Spleen (tissue), 11 donors: ENCODE results near the gene AMPH. TPM values are rescaled to one million over a fixed set of nuclear protein-coding genes. Genes with fewer than 3 reads are reported as not detected.

ENCODE experiments used
- DNase-seq: peaks from one replicate; pipeline ENCODE4 v3.0.0-alpha.2; 2020
- H3K27ac ChIP-seq, 8 donors: fragments of 200-600 bp; sonication (generic) in 7 of 8; 1 replicate in 4 of 8; 2 replicates in 4 of 8; pipeline versions ENCODE4 v1.5.0 to v1.8.0; 2016 to 2021; ENCODE audit warnings: inconsistent platforms in 4 of 8, mild to moderate bottlenecking in 4 of 8, moderate library complexity in 1 of 8
- H3K27me3 ChIP-seq, 7 donors: fragments of 200-600 bp; sonication (generic) in 6 of 7; replicated peaks in 1 of 7; 1 replicate in 4 of 7; 2 replicates in 3 of 7; pipeline versions ENCODE4 v1.5.0 to v1.8.0; 2016 to 2021; ENCODE audit warnings: inconsistent platforms in 3 of 7, mild to moderate bottlenecking in 1 of 7
- H3K36me3 ChIP-seq, 6 donors: fragments of 200-600 bp; sonication (generic) in 5 of 6; 1 replicate in 4 of 6; 2 replicates in 2 of 6; pipeline versions ENCODE4 v1.5.0 to v1.8.0; 2016 to 2021; ENCODE audit warnings: inconsistent platforms in 2 of 6
- H3K4me1 ChIP-seq, 6 donors: fragments of 200-600 bp; sonication (generic) in 5 of 6; 1 replicate in 3 of 6; 2 replicates in 3 of 6; pipeline versions ENCODE4 v1.5.0 to v1.8.0; 2016 to 2021; ENCODE audit warnings: inconsistent platforms in 3 of 6
- H3K4me3 ChIP-seq, 8 donors: fragments of 200-600 bp; sonication (generic) in 7 of 8; 1 replicate in 4 of 8; 2 replicates in 4 of 8; pipeline versions ENCODE4 v1.5.0 to v1.8.0; 2016 to 2021; ENCODE audit warnings: inconsistent platforms in 4 of 8, mild to moderate bottlenecking in 4 of 8, moderate library complexity in 2 of 8
- H3K9me3 ChIP-seq, 8 donors: fragments of 200-600 bp; sonication (generic) in 7 of 8; 1 replicate in 4 of 8; 2 replicates in 4 of 8; pipeline versions ENCODE4 v1.5.0 to v1.8.0; 2016 to 2021; ENCODE audit warnings: inconsistent platforms in 4 of 8
- POLR2A ChIP-seq, 3 donors: fragments of 450-650 bp; IDR thresholded peaks; one replicate each; pipeline ENCODE4 v1.5.1; 2017; ENCODE audit warnings: antibody characterized with exemption in 3 of 3, mild to moderate bottlenecking in 1 of 3
- POLR2AphosphoS5 ChIP-seq, 3 donors: sonication (generic); formaldehyde crosslinking; IDR thresholded peaks; one replicate each; pipeline ENCODE4 v1.5.1; 2017; ENCODE audit warnings: antibody characterized with exemption in 3 of 3
- WGBS, 5 donors: extraction: QIAGEN DNeasy Blood & Tissue Kit in 3 of 5; methylation state at CpG; one replicate each; pipeline versions ENCODE4 v1.1.5 to v1.1.7; 2013 to 2018; 5-methylcytosine and 5-hydroxymethylcytosine counted together
- intact Hi-C: fragments of 100-400 bp; cut with DNase I; formaldehyde crosslinking; loops from one replicate; pipeline ENCODE4 v1.15.0; 2023; ENCODE audit warnings: low total_unique reads
- polyA plus RNA-seq, 3 donors: library from polyadenylated mRNA; stranded (reverse); fragments of 200-250 nt; gene quantifications; one replicate each; pipeline ENCODE4 v1.2.1, GENCODE V29; 2013
- total RNA-seq, 7 donors: library from RNA; depleted of rRNA in 3 of 7; stranded (reverse); fragments of >200 nt in 3 of 7; fragmentation: NEBNext Ultra II Directional in 4 of 7; extraction: Animal tissue kit (Norgen Biotek cat#: 25700) in 4 of 7; gene quantifications; one replicate each; pipeline versions ENCODE4 v1.1.0 to v1.2.1, GENCODE V29; 2016 to 2021
- TF ChIP-seq, protein P1 (sequence below), 11 experiments: fragments of 200-600 bp in 7 of 11; fragments of 450-650 bp in 4 of 11; sonication (generic) in 4 of 11; IDR thresholded peaks in 8 of 11; conservative IDR thresholded peaks in 3 of 11; 1 replicate in 7 of 11; 2 replicates in 4 of 11; pipeline versions ENCODE4 v1.4.0 to v1.8.0; 2016 to 2021; ENCODE audit warnings: antibody characterized with exemption in 11 of 11, inconsistent platforms in 4 of 11, mild to moderate bottlenecking in 1 of 11
- donor health status: healthy with polysubstance abuse.
- donor health status: DM: no; HTN: no; CAD: no; lungs with moderate emphysema.
- donor health status: DM: no; HTN: no; CAD: no.
- donor health status: Bipolar disorder and iron deficiency.
- donor health status: healthy.
- donor health status: DM: no; HTN: no; CAD: no.
- donor health status: DM: yes; HTN: yes; CAD: no.

AMPH gene
- total and polyA plus RNA-seq, 10 donors: 0.09 to 10.3 (median 1.1) TPM

- peaks cover 0 to 25% (median 0%) of the 10 kb centered on the region in 6 donors for H3K36me3 ChIP-seq
- H3K9me3 ChIP-seq: peaks cover 0 to 9% (median 0%) of the 10 kb centered on the region in 8 donors
- intact Hi-C loops: no loop called here
- TF ChIP-seq, protein P1, sequence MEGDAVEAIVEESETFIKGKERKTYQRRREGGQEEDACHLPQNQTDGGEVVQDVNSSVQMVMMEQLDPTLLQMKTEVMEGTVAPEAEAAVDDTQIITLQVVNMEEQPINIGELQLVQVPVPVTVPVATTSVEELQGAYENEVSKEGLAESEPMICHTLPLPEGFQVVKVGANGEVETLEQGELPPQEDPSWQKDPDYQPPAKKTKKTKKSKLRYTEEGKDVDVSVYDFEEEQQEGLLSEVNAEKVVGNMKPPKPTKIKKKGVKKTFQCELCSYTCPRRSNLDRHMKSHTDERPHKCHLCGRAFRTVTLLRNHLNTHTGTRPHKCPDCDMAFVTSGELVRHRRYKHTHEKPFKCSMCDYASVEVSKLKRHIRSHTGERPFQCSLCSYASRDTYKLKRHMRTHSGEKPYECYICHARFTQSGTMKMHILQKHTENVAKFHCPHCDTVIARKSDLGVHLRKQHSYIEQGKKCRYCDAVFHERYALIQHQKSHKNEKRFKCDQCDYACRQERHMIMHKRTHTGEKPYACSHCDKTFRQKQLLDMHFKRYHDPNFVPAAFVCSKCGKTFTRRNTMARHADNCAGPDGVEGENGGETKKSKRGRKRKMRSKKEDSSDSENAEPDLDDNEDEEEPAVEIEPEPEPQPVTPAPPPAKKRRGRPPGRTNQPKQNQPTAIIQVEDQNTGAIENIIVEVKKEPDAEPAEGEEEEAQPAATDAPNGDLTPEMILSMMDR (IDR thresholded peaks at IDR 0.05 in 8 of 11, conservative IDR thresholded peaks at IDR 0.05 in 3 of 11): no peak
- TF ChIP-seq POLR2A (IDR thresholded peaks at IDR 0.05) (no peak), POLR2AphosphoS5 (IDR thresholded peaks at IDR 0.05) (no peak)
- 88 to 92% (median 90%) methylated on average over 9 of the region's 9 CpGs for WGBS, 5 donors
- H3K4me3 ChIP-seq: no peak overlapping the region
- H3K4me1 ChIP-seq: no peaks in the 10 kb centered on the region
- no peaks in the 10 kb centered on the region for H3K27me3 ChIP-seq
- no peak for DNase-seq
- no peak overlapping the region for H3K27ac ChIP-seq
Measured at GRCh38 chr7:38383281-38383680, 247.9 kb downstream of the AMPH start.

GRCh38 chr7:38382684-38383083, 248.5 kb downstream of the AMPH start:
- WGBS, 5 donors: 85 to 94% (median 93%) methylated on average over 2 of the region's 2 CpGs
- no peak overlapping the region for H3K27ac ChIP-seq
- DNase-seq: no peak
- TF ChIP-seq, protein P1 (IDR thresholded peaks at IDR 0.05 in 8 of 11, conservative IDR thresholded peaks at IDR 0.05 in 3 of 11): no peak
- no peak for TF ChIP-seq POLR2A (IDR thresholded peaks at IDR 0.05)
- no peak for TF ChIP-seq POLR2AphosphoS5 (IDR thresholded peaks at IDR 0.05)
- peaks cover 0 to 28% (median 0%) of the 10 kb centered on the region in 6 donors for H3K36me3 ChIP-seq
- no peak overlapping the region for H3K4me3 ChIP-seq
- H3K27me3 ChIP-seq: no peaks in the 10 kb centered on the region
- no peaks in the 10 kb centered on the region for H3K4me1 ChIP-seq
- intact Hi-C loops: no loop called here
- peaks cover 0 to 9% (median 0%) of the 10 kb centered on the region in 8 donors for H3K9me3 ChIP-seq

GRCh38 chr7:38375453-38375852, 255.7 kb downstream of the AMPH start:
- TF ChIP-seq POLR2AphosphoS5 (IDR thresholded peaks at IDR 0.05): no peak
- no peak for TF ChIP-seq POLR2A (IDR thresholded peaks at IDR 0.05)
- TF ChIP-seq, protein P1 (IDR thresholded peaks at IDR 0.05 in 8 of 11, conservative IDR thresholded peaks at IDR 0.05 in 3 of 11): no peak
- Histone ChIP-seq H3K27me3 (no peaks in the 10 kb centered on the region), H3K27ac (no peak overlapping the region), H3K4me1 (peaks cover 0 to 46% (median 13%) of the 10 kb centered on the region in 6 donors), H3K4me3 (no peak overlapping the region), H3K36me3 (peaks cover 0 to 53% (median 8%) of the 10 kb centered on the region in 6 donors), H3K9me3 (no peaks in the 10 kb centered on the region)
- no peak for DNase-seq
- intact Hi-C loops: loop anchor here (10.0 kb wide), 1 partner anchor 161 kb away; no protein-coding TSS in a partner anchor
- 60 to 85% (median 78%) methylated on average over 4 of the region's 4 CpGs for WGBS, 5 donors

- Histone ChIP-seq H3K27ac (peak overlapping the region in 1 of 8 donors; percentile 15), H3K4me3 (no peak overlapping the region), H3K36me3 (peaks cover 0 to 43% (median 8%) of the 10 kb centered on the region in 6 donors), H3K27me3 (no peaks in the 10 kb centered on the region), H3K4me1 (peaks cover 8 to 56% (median 22%) of the 10 kb centered on the region in 6 donors), H3K9me3 (no peaks in the 10 kb centered on the region)
- TF ChIP-seq POLR2AphosphoS5 (IDR thresholded peaks at IDR 0.05): no peak
- TF ChIP-seq, protein P1 (IDR thresholded peaks at IDR 0.05 in 8 of 11, conservative IDR thresholded peaks at IDR 0.05 in 3 of 11): peak in 10 of 11 experiments; percentile 42 to 74 (median 68)
- no peak for DNase-seq
- WGBS, 5 donors: 26 to 43% (median 31%) methylated on average over 6 of the region's 6 CpGs
- intact Hi-C loops: loop anchor here (10.0 kb wide), 1 partner anchor 160 kb away; no protein-coding TSS in a partner anchor
Measured at GRCh38 chr7:38374507-38374906, 256.7 kb downstream of the AMPH start.
